ENCODE data around the gene NR0B1. TPM values are rescaled to one million over a fixed set of nuclear protein-coding genes. Genes with fewer than 3 reads are reported as not detected.

Gene NR0B1
- polyA plus RNA-seq, 3 donors, result not detected

DNA sequence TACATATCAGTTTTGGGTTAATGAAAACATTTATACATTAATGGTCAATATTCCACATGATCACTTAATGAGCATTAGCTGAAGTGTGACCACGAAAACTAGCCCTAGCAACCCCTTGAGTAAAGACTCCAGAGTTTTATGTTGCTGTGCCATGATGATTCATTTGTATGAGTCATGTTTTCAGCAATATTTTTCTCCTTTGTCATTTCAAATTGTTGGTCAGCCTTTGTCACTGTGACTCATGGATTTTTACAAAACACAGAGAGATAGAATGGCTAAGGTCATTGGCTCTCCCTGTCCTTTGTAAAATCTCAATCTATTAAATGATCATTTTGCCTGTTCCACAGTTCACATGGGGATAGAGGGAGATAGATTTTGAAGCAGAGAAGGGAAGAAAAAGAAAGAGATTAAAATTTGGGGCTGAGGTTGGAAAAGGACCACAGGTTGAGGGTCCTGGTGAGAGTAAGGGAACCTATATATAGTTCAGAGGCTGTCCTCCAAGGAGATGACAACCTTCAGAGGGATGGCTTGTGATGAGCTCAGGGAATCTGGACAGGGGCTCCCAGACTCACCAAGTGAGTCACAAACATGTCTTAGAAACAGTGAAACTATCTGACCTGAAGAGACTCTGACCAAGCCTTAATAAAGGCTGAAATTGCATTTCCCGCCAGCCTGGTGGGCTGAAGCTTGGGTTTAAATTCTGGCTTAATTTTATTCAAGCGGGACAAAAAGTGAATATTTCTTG is 25.6 kb downstream of the NR0B1 start:
- TF ChIP-seq, protein P1, sequence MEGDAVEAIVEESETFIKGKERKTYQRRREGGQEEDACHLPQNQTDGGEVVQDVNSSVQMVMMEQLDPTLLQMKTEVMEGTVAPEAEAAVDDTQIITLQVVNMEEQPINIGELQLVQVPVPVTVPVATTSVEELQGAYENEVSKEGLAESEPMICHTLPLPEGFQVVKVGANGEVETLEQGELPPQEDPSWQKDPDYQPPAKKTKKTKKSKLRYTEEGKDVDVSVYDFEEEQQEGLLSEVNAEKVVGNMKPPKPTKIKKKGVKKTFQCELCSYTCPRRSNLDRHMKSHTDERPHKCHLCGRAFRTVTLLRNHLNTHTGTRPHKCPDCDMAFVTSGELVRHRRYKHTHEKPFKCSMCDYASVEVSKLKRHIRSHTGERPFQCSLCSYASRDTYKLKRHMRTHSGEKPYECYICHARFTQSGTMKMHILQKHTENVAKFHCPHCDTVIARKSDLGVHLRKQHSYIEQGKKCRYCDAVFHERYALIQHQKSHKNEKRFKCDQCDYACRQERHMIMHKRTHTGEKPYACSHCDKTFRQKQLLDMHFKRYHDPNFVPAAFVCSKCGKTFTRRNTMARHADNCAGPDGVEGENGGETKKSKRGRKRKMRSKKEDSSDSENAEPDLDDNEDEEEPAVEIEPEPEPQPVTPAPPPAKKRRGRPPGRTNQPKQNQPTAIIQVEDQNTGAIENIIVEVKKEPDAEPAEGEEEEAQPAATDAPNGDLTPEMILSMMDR (IDR thresholded peaks at IDR 0.05), result no peak
- H3K4me2 ChIP-seq (replicated peaks; ENCODE audit: extremely low read depth, low read length, poor library complexity, severe bottlenecking), result no peak overlapping the region
- H3K27ac ChIP-seq (ENCODE audit: low read depth in 1 of 2, low read length in 2 of 2), result no peak overlapping the region
- H3K4me3 Mint-ChIP-seq, result no peak overlapping the region
- intact Hi-C loops (cut with micrococcal nuclease), result no loop called here
- no CpG with 5 or more reads among the region's 3 CpGs for WGBS (ENCODE audit: insufficient coverage)
- H3K27me3 Mint-ChIP-seq (ENCODE audit: low read depth in 3 of 3), result peaks cover 0 to 4% (median 0%) of the 10 kb centered on the region in 3 donors
- no peaks in the 10 kb centered on the region for H3K4me1 ChIP-seq (ENCODE audit: control insufficient read depth in 1 of 2, insufficient read depth in 2 of 2, low read length in 2 of 2)
- H3K9me3 ChIP-seq (replicated peaks in 1 of 2; ENCODE audit: control insufficient read depth in 1 of 2, insufficient read depth in 1 of 2, low read length in 2 of 2), result no peaks in the 10 kb centered on the region
- H3K79me2 ChIP-seq (ENCODE audit: insufficient read depth, low read length), result no peaks in the 10 kb centered on the region
- DNase-seq, result peak; percentile 2 to 46 (median 11)
- no peaks in the 10 kb centered on the region for H4K20me1 ChIP-seq (ENCODE audit: insufficient read depth, low read length)
- peak overlapping the region in 3 of 7 donors; percentile 10 to 44 (median 10) for H3K27ac Mint-ChIP-seq
- H3K36me3 Mint-ChIP-seq, result no peaks in the 10 kb centered on the region
- no peaks in the 10 kb centered on the region for H3K9me3 Mint-ChIP-seq
- H3K36me3 ChIP-seq (replicated peaks in 1 of 2; ENCODE audit: control insufficient read depth in 1 of 2, insufficient read depth in 2 of 2, low read length in 2 of 2), result no peaks in the 10 kb centered on the region
- H2AFZ ChIP-seq (ENCODE audit: insufficient read depth, low read depth, low read length, poor library complexity, severe bottlenecking), result no peak overlapping the region
- no peak overlapping the region for H3K9ac ChIP-seq (ENCODE audit: insufficient read depth, low read length, poor library complexity, severe bottlenecking)
- no peaks in the 10 kb centered on the region for H3K27me3 ChIP-seq (ENCODE audit: control insufficient read depth in 2 of 2, insufficient read depth in 2 of 2, low read length in 2 of 2)
- H3K4me1 Mint-ChIP-seq, result peaks cover 4% of the 10 kb centered on the region
- H3K4me3 ChIP-seq (replicated peaks in 1 of 3; ENCODE audit: low read depth in 2 of 3, low read length in 3 of 3), result no peak overlapping the region

DNA sequence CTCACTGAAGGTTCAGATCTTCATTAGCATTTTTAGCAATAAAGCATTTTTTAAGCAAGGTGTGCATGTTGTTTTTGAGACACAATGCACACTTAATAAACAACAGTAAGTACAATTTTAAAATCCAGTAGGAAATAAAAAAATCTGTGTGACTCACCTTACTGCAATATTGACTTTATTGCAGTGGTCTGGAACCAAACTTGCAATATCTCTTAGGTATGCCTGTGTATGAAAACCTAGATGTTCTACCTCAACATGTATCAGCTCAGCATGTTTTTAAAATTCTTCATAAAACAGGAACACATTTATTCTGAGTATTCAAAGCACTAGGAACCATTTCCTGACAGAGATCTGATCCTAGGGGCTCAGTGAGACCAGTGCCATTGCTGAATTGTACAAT is 26.7 kb downstream of the NR0B1 start:
- no peak overlapping the region for H3K4me3 ChIP-seq (replicated peaks in 1 of 3; ENCODE audit: low read depth in 2 of 3, low read length in 3 of 3)
- no peaks in the 10 kb centered on the region for H3K27me3 ChIP-seq (ENCODE audit: control insufficient read depth in 2 of 2, insufficient read depth in 2 of 2, low read length in 2 of 2)
- H3K9me3 Mint-ChIP-seq, result no peaks in the 10 kb centered on the region
- H3K9ac ChIP-seq (ENCODE audit: insufficient read depth, low read length, poor library complexity, severe bottlenecking), result no peak overlapping the region
- H2AFZ ChIP-seq (ENCODE audit: insufficient read depth, low read depth, low read length, poor library complexity, severe bottlenecking), result no peak overlapping the region
- no peaks in the 10 kb centered on the region for H4K20me1 ChIP-seq (ENCODE audit: insufficient read depth, low read length)
- no peaks in the 10 kb centered on the region for H3K36me3 ChIP-seq (replicated peaks in 1 of 2; ENCODE audit: control insufficient read depth in 1 of 2, insufficient read depth in 2 of 2, low read length in 2 of 2)
- no peak overlapping the region for H3K4me2 ChIP-seq (replicated peaks; ENCODE audit: extremely low read depth, low read length, poor library complexity, severe bottlenecking)
- DNase-seq, result no peak
- no peaks in the 10 kb centered on the region for H3K36me3 Mint-ChIP-seq
- intact Hi-C loops (cut with micrococcal nuclease), result no loop called here
- no peak overlapping the region for H3K27ac Mint-ChIP-seq
- H3K4me1 ChIP-seq (ENCODE audit: control insufficient read depth in 1 of 2, insufficient read depth in 2 of 2, low read length in 2 of 2), result no peaks in the 10 kb centered on the region
- TF ChIP-seq, protein P1 (IDR thresholded peaks at IDR 0.05), result no peak
- H3K4me1 Mint-ChIP-seq, result peaks cover 4% of the 10 kb centered on the region
- H3K9me3 ChIP-seq (replicated peaks in 1 of 2; ENCODE audit: control insufficient read depth in 1 of 2, insufficient read depth in 1 of 2, low read length in 2 of 2), result no peaks in the 10 kb centered on the region
- no peak overlapping the region for H3K4me3 Mint-ChIP-seq
- H3K27me3 Mint-ChIP-seq (ENCODE audit: low read depth in 3 of 3), result peaks cover 0 to 5% (median 4%) of the 10 kb centered on the region in 3 donors
- no peaks in the 10 kb centered on the region for H3K79me2 ChIP-seq (ENCODE audit: insufficient read depth, low read length)
- H3K27ac ChIP-seq (ENCODE audit: low read depth in 1 of 2, low read length in 2 of 2), result no peak overlapping the region

All from CD14-positive monocyte (primary cell).